ENCODE data around the gene RYK. TPM values are rescaled to one million over a fixed set of nuclear protein-coding genes. Genes with fewer than 3 reads are reported as not detected.

RYK gene
- polyA plus RNA-seq, 1 donor (not counting 4 experiments of a cell fraction or from before 2014, with no cell fraction given) = 82.1 TPM

GRCh38 chr3:134161898-134162615 is 88.6 kb downstream of the RYK start:
- Histone ChIP-seq H3K36me3 (ENCODE audit: control insufficient read depth in 2 of 2, extremely low read depth in 1 of 2, insufficient read depth in 2 of 2, low read length in 2 of 2) (peaks cover 11 to 13% of the 10 kb centered on the region in 2 experiments), H3K4me2 (ENCODE audit: control insufficient read depth, extremely low read depth, insufficient read depth, low read depth, low read length) (no peak overlapping the region), H3K9me1 (ENCODE audit: control insufficient read depth, extremely low read depth, insufficient read depth, low read length) (peaks cover 2% of the 10 kb centered on the region), H3K27ac (ENCODE audit: control insufficient read depth, insufficient read depth, low read length) (no peak overlapping the region), H3K9me3 (ENCODE audit: control insufficient read depth, low read depth, low read length) (no peaks in the 10 kb centered on the region), H3K79me2 (ENCODE audit: control insufficient read depth, insufficient read depth, low read length) (no peaks in the 10 kb centered on the region), H4K20me1 (ENCODE audit: control insufficient read depth, extremely low read depth, insufficient read depth, low read length) (no peaks in the 10 kb centered on the region), H3K4me3 (ENCODE audit: control insufficient read depth in 2 of 3, extremely low read depth in 1 of 3, insufficient read depth in 2 of 3, low read depth in 1 of 3, low read length in 3 of 3) (no peak overlapping the region), H3K27me3 (ENCODE audit: control insufficient read depth, extremely low read depth, insufficient read depth, low read length) (no peaks in the 10 kb centered on the region), H3K4me1 (ENCODE audit: control insufficient read depth, extremely low read depth, insufficient read depth, low read length) (no peaks in the 10 kb centered on the region), H3K9ac (ENCODE audit: control insufficient read depth, extremely low read depth, insufficient read depth, low read length) (no peak overlapping the region), H2AFZ (ENCODE audit: control insufficient read depth, low read length) (no peak overlapping the region)
- DNase-seq (ENCODE audit: low read depth, low spot score) = no peak
- TF ChIP-seq, protein P1, sequence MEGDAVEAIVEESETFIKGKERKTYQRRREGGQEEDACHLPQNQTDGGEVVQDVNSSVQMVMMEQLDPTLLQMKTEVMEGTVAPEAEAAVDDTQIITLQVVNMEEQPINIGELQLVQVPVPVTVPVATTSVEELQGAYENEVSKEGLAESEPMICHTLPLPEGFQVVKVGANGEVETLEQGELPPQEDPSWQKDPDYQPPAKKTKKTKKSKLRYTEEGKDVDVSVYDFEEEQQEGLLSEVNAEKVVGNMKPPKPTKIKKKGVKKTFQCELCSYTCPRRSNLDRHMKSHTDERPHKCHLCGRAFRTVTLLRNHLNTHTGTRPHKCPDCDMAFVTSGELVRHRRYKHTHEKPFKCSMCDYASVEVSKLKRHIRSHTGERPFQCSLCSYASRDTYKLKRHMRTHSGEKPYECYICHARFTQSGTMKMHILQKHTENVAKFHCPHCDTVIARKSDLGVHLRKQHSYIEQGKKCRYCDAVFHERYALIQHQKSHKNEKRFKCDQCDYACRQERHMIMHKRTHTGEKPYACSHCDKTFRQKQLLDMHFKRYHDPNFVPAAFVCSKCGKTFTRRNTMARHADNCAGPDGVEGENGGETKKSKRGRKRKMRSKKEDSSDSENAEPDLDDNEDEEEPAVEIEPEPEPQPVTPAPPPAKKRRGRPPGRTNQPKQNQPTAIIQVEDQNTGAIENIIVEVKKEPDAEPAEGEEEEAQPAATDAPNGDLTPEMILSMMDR (optimal IDR thresholded peaks at IDR 0.05 in 1 of 3, IDR thresholded peaks at IDR 0.05 in 1 of 3, conservative IDR thresholded peaks at IDR 0.05 in 1 of 3; ENCODE audit: extremely low read depth in 1 of 3, insufficient read depth in 2 of 3, low read length in 3 of 3) = no peak
- no peak for TF ChIP-seq EZH2 (IDR thresholded peaks at IDR 0.05; ENCODE audit: low read length)
- FAIRE-seq = no peak
- dilution Hi-C loops (cut with MboI; ENCODE audit: extremely low pct_ligation_motif_present, low sequenced_read_pairs) = no loop called here

DNA sequence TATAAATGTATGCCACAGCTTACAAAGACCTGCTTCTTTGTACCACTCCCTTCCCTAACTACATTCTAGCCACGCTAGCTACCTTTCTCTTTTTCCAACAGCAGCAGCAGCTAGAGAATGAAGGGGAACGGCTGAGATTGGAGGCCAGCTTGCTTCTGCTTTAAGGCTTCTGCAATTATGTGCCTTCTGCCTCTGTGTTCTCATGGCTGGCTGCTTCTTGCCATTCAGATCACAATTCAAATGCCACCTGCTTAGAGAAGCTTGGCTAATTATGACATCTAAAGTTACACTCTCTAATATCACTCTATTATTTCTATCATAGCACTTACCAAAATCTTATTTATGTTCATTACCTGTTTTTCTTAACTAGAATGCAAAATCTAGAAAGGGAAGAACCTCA is 95.2 kb downstream of the RYK start:
- H3K79me2 ChIP-seq (ENCODE audit: control insufficient read depth, insufficient read depth, low read length) = no peaks in the 10 kb centered on the region
- no peaks in the 10 kb centered on the region for H3K27me3 ChIP-seq (ENCODE audit: control insufficient read depth, extremely low read depth, insufficient read depth, low read length)
- H3K36me3 ChIP-seq (ENCODE audit: control insufficient read depth in 2 of 2, extremely low read depth in 1 of 2, insufficient read depth in 2 of 2, low read length in 2 of 2) = peaks cover 31 to 35% of the 10 kb centered on the region in 2 experiments
- H3K4me3 ChIP-seq (ENCODE audit: control insufficient read depth in 2 of 3, extremely low read depth in 1 of 3, insufficient read depth in 2 of 3, low read depth in 1 of 3, low read length in 3 of 3) = no peak overlapping the region
- FAIRE-seq = no peak
- no peak overlapping the region for H3K9ac ChIP-seq (ENCODE audit: control insufficient read depth, extremely low read depth, insufficient read depth, low read length)
- no peaks in the 10 kb centered on the region for H3K4me1 ChIP-seq (ENCODE audit: control insufficient read depth, extremely low read depth, insufficient read depth, low read length)
- no peaks in the 10 kb centered on the region for H4K20me1 ChIP-seq (ENCODE audit: control insufficient read depth, extremely low read depth, insufficient read depth, low read length)
- H3K4me2 ChIP-seq (ENCODE audit: control insufficient read depth, extremely low read depth, insufficient read depth, low read depth, low read length) = no peak overlapping the region
- H3K27ac ChIP-seq (ENCODE audit: control insufficient read depth, insufficient read depth, low read length) = no peak overlapping the region
- H3K9me3 ChIP-seq (ENCODE audit: control insufficient read depth, low read depth, low read length) = no peaks in the 10 kb centered on the region
- no peaks in the 10 kb centered on the region for H3K9me1 ChIP-seq (ENCODE audit: control insufficient read depth, extremely low read depth, insufficient read depth, low read length)
- dilution Hi-C loops (cut with MboI; ENCODE audit: extremely low pct_ligation_motif_present, low sequenced_read_pairs) = no loop called here
- no peak for DNase-seq (ENCODE audit: low read depth, low spot score)
- no peak for TF ChIP-seq EZH2 (IDR thresholded peaks at IDR 0.05; ENCODE audit: low read length)
- TF ChIP-seq, protein P1 (optimal IDR thresholded peaks at IDR 0.05 in 1 of 3, IDR thresholded peaks at IDR 0.05 in 1 of 3, conservative IDR thresholded peaks at IDR 0.05 in 1 of 3; ENCODE audit: extremely low read depth in 1 of 3, insufficient read depth in 2 of 3, low read length in 3 of 3) = no peak
- no peak overlapping the region for H2AFZ ChIP-seq (ENCODE audit: control insufficient read depth, low read length)
